Hematopoietic multipotent progenitor cell treated with erythropoietin and hydrocortisone succinate and interleukin-3 and kit ligand, for 8 days (in vitro differentiated cells): ENCODE measurements around the gene GPC6.

Source experiments
- DNase-seq: peaks from one replicate; pipeline ENCODE4 v3.0.0-alpha.2; 2015

Gene GPC6

GRCh38 chr13:93517658-93518057 is 291.1 kb downstream of the GPC6 start:
- DNase-seq = no peak

GRCh38 chr13:93521307-93521706 is 294.7 kb downstream of the GPC6 start:
- no peak for DNase-seq

DNA sequence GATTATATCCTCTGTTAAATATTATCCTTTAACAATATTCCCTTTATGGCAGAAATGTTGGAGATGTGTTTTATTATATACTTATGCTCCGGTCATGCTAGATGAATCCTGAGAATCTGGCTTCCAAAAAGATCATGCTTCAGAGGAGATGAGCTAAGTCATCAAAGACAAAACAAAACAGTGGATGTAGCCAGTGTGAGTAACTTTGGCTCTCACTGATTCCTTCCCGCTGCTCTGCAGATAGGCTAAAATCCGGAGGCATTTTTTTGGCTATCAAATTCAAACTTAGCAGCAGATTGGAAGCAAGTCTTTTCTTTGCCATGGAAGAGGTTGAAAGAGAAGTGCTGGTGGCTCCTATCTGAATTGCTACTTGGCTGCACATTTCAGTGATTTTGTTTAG is 295.9 kb downstream of the GPC6 start:
- DNase-seq = no peak

GRCh38 chr13:93525087-93525486 is 298.5 kb downstream of the GPC6 start:
- no peak for DNase-seq

GRCh38 chr13:93527748-93528297 is 301.2 kb downstream of the GPC6 start:
- DNase-seq = no peak

DNA sequence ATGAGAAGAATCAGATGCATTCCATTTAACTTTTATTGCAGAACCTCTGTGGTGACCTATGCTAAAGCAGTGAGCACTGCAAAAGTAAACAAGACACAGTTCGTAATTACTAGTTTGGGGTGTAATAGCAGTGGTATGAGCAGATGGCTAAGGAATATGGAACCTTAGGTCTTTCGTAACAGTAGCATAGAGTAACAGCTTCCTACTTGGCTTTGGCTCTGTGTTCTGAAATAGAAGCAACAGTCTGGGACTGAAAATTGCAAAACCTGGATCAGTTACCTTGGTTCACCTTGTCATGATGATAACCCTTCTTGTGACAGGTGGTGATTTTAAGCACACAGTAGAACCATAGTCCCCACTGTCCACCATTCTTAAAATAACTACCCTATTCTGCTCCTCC is 303.4 kb downstream of the GPC6 start:
- DNase-seq = no peak

DNA sequence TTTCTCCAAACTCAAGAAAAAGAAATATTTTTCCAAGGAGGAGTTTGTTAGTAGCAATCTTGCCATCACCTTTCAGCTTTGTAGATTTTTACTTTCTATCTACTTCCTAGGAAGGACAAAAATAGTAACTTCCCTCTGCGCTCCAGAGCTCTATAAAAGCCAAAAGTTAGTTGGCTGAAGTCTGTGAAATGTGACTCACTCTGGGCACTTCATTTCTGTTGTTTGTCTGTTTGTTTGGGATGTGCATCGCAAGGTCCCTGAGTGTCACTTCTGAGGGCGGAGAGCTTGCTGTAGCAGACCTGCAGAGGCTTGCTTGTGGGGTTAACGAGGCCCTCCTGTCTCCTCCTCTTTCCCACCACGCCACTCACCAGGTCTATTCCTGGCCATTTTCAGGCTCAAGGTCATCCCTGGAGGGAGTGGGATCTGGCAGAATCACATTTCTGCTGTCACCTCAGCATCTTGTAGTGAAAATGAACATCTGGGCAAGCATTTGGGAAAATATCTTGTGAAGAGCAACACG is 307.6 kb downstream of the GPC6 start:
- DNase-seq = no peak

GRCh38 chr13:93535251-93535650 is 308.6 kb downstream of the GPC6 start:
- DNase-seq = no peak

DNA sequence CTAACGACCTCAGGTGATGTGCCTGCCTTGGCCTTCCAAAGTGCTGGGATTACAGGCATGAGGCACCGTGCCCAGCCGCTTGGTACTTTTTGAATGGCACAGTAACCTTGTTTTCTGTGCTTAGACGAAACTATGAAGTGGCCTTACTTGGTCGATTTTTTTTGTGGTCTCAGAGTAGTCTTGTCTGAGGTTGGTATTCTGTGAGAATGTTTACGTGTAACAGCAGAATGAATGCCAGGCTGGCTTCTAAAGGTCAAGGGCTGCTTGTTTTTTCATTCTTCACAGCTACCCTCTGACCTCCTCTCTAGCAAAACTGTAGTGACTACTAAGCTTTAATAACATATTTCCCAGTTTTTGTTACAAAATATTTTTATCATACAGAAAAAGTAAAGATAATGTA is 313.3 kb downstream of the GPC6 start:
- no peak for DNase-seq

- no peak for DNase-seq
These were observed 321.3 kb downstream of the GPC6 start for GRCh38 chr13:93547886-93548285.

DNA sequence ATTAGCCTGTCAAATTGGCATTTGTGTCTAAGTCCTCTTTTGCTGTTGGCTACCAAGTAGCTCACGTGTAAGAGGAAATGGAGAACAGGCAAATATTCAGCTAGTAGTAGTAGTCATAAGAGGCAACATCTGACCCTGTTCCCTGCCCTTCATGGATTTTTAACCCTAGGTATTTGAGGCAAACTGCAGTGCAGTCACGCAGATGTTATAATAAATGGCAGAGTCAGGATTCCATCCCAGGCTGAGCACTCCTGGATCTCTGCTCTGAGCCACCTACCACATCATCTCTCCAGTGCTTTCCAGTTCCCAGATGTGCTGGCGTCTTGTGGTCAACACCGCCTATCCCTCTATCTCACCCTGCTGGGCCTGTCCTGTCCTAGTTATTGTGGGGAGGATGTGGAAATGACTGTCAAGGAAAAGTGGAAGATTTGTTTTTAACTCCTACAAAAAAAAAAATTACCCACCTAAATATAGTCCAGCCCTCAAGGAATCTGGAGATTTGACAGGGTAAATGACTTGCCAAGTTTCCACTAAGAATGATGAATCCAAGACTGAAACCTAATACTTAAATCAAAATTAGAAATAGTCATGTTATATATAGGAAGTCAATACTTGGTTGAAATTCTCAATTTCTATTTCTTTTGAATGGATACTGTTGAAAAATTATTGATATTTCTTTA is 322.9 kb downstream of the GPC6 start:
- no peak for DNase-seq

- no peak for DNase-seq
These were observed 323.6 kb downstream of the GPC6 start for GRCh38 chr13:93550236-93550635.

- DNase-seq = no peak
These were observed 326.0 kb downstream of the GPC6 start for GRCh38 chr13:93552596-93552995.

GRCh38 chr13:93554514-93554913 is 327.9 kb downstream of the GPC6 start:
- no peak for DNase-seq

DNA sequence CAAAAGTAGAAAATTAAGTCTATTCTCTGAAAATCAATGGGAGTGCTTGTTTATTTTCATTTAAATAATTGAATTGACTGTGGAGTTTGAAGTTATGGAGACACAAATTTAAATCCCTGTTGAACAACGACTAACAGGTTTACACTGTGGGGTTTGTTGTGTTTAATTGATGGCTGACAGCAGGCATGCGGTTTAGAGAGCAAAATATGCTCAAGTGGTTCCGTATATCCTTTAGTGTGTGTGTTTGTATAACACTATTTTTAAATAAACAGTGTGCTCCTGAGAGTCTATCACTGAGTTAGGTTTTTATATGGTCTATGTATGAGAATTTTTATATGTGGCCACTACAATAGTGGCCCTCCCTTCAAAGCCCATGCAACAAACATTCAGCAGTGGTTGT is 332.0 kb downstream of the GPC6 start:
- no peak for DNase-seq

DNA sequence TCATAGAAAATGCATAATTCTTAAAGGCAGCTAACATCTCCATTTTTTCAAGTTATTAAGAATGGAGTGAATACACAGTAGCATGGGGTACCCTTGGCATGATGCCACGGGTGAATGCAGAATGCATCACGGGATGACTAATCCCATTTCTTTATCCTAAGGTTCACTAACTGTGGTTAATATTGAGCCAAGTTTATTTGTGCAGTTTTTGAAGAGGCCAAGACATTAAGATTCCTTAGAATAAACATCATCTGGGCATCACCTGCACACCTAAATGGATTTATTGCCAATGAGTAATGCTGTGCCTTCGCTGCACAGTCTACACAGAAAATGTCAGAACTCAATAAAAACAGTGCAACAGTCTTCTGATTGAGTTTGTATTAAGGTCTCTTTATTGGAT is 333.1 kb downstream of the GPC6 start:
- DNase-seq = no peak

DNA sequence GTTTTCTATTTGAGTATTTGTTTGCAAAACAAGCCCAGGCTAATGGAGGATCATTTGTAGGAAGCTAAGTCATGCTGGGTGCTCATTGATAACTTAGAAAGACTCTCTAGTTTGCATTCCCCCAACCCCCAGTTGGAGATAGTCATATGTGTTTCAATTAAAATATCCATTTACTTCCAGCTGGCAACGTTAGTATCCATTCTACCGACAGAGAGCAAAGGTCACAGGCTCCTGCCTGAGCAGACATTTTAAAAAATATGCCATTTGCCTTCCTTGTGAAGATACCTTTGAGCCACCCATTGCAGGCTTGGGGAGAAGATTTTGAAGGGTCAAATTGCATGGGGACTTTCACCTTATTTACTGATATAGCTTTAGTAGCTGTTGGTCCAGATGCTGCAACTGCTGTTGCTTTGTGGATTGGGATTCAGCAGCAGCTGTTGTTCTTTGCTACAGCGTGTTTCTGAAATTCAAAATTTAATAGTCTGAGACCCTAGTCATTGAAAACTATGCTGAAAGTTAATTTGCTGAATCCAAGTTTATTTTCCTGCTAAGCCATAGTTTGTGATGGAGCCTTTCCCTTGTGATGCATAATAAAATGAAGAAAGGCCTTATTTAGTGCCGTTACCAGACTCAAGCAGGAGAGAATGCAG is 335.1 kb downstream of the GPC6 start:
- DNase-seq = no peak

DNA sequence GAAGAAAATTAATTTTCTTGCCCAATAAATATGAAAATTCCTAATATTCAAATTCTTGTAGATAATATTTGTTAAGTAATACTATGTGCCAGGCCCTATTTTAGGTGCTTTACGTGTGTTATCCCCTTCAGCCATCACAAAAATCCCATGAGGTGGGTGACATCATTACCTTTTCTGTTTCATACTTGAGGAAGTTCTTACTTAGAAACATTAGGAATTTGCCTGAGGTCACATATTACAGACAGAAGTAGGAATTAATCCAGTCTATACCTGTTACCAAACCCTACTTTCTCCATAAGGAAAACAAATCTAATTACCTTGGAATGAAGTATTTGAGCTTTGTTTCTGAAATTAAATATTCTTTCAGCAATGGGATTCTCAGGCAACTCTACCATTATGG is 336.1 kb downstream of the GPC6 start:
- DNase-seq = no peak

DNA sequence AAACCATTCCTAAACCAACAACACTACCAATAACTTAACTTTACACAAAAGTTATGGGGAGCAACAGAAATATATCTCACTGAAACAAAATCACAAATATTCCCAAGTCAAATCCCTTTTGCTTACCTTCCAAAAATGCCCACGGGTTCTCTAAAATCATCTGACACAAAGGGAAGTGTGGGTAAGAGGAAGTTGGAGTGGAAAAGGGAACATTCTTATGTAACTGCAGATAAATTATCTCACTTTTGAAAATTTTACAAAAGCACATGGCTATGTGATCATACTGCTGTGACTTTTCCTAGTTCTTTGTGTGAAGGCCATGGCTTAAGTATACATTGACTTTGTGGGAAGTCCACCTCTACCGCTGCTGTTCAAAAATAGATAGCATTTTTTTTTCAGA is 350.5 kb downstream of the GPC6 start:
- DNase-seq = no peak

- no peak for DNase-seq
These were observed 363.2 kb downstream of the GPC6 start for GRCh38 chr13:93589788-93590187.

- no peak for DNase-seq
These were observed 376.4 kb downstream of the GPC6 start for GRCh38 chr13:93603043-93603442.

- DNase-seq = no peak
These were observed 388.2 kb downstream of the GPC6 start for GRCh38 chr13:93614776-93615175.

GRCh38 chr13:93620181-93620765 is 393.7 kb downstream of the GPC6 start:
- no peak for DNase-seq

GRCh38 chr13:93621051-93621450 is 394.4 kb downstream of the GPC6 start:
- DNase-seq = no peak
